GM18519 (cell line): ENCODE measurements around the gene CARHSP1.
"Not testable (repeated sequence)": the region's sequence is repeated elsewhere in the genome, so short reads cannot be mapped to it uniquely, and the experiment has no call there.

Experiments
- ATAC-seq: cut with Tn5 transposase; IDR thresholded peaks from one replicate; pipeline ENCODE4 v1.9.1; 2021; ENCODE audit warnings: mild to moderate bottlenecking, moderate library complexity; ENCODE audit not compliant: unreplicated experiment, low FRiP score

CARHSP1 gene

DNA sequence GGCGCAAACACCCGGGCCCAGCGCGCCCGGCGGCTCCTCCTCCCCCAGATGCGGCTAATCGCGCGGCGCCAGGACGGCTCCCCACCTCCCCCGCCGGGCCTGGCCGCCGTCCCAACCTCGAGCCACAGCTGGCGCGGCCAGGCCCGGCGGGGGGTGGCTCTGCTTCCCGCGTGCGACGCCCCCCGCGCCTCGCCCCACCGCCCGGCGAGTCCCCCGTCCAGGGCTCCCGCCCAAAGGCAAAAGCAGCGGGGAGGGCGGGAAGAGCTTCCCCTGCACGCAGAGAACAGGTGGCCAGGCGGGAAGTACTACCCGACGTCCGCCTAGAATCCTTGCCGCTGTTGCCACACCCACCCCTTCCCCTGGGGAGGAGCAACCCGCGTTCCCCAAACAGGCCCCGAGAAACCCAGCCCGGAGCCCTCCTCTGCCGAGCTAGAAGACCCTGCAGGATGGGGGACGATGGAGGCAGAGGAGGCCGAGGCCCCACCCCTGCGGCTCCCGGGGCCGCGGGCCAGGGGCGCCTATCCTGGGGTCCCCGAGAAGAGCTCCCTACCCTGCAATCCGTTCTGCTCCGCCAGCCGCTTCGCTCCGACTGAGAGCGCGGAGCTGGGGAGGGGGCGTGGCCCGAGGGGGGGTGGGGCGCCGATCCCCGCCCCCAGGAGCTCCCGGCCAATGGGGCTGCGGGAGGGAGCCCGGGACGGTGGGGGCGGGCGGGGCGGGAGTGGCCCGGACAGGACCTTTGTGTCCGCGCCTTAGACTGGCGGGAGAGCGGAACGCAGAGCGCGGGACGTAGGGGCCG is at the start of gene CARHSP1:
Gene CARHSP1, minus strand, starts transcription at position 591 of the 796 bp plus-strand sequence. CDS start 9,678 bp downstream, outside the sequence.
- peak; percentile 38 for ATAC-seq

DNA sequence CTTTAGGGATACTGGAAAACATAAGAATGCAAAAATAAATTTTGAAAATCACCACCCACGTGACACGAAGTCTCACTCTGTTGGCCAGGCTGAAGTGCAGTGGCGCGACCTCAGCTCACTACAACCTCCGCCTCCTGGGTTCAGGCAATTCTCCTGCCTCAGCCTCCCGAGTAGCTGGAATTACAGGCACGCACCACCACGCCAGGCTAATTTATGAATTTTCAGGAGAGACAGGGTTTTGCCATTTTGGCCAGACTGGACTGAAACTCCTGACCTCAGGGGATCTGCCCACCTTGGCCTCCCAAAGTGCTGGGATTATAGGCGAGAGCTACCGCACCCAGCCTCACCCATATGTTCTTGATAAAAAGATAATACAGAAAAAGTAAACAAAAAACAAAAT is 48.5 kb upstream of the CARHSP1 start:
- not testable (repeated sequence) for ATAC-seq

DNA sequence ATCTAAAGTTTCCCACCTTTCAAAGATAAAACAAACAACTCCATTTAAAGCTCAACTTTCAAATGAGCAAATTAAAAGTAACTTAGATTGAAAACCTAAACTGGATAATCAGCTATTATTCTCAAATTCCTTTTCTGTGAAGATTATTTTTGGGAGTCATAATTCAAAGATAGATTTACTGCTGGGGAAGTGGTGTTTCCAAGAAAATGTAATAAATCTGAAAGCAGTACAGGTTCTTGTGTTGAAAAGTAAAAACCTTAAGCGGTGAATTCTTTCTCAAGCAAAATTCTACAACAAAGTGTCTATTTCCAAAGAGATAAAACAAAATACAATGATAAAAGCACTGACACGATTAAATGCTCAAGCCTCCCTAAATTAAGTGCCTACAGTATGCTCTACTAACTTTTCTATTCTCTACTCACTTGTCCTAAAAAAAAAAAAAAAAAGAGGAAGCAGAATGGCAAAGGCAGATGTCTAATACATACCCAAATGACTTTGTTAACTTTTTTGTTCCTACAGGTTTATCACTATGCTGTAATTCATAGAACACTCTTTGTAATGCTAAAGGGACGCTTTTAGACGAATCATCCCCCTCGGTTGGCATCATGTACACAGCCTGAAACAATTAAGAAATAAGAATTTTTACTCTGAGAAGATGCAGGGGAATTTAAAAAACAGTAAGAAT is 47.9 kb upstream of the CARHSP1 start:
- ATAC-seq = no peak

DNA sequence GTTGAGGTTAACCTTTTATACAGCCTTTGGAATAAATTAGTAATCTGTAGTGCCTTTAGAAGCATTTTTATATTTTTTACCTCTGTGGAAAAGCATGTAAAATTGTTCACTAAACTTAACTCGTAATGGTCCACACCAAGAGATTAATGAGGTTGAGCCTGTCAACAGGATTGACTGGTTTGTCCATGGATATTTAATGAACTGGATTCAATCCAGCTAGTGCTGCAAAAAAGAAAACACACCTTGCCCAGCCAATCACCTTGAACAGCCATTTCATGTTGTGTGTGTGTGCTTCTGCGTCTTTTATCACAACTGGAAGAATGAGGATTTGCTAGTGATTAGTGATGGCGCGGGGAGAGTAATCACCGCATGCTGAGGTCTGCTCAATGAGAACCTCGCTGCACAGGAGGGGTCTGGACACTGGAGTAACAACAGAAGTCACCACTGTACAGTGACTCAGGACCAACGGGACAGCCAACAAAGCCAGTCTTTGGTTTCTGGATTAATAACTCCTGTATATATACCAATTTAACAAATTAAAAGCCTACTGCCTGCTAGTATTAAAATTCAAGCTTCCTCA is 47.0 kb upstream of the CARHSP1 start:
- ATAC-seq = no peak

DNA sequence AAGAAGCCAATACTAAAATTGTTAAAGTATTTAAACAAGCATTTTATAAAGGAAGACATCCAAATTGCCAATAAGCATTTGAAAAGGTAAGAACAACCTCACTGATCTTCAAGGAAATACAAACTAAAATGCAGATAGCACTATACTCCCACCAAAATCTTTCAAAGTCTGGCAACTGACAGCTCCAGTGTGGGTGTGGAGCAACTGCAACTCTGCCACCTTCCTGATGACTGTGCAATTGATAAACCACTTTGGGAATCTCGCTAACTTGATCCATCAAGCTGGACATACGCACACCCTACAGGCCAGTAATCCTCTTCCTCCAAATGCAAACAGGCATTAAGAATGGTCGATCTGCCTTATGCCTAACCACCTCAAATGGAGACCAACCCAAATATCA is 45.3 kb upstream of the CARHSP1 start:
- ATAC-seq = no peak

DNA sequence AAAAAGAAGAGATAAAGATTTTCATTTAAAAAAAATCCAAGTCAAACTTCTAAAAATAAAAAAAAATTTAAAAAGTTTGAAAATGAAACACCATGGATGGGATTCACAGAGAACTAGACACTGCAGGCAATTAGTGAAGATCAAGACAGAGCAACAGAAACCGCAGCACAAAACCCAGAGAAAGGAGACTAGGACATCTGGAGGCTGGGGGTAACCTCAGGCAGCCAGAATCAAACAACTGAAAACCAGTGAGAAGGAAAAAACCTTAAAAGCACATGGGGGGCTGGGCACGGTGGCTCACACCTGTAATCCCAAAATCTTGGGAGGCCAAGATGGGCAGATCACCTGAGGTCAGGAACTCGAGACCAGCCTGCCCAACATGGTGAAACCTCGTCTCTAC is 44.0 kb upstream of the CARHSP1 start:
- ATAC-seq = no peak

DNA sequence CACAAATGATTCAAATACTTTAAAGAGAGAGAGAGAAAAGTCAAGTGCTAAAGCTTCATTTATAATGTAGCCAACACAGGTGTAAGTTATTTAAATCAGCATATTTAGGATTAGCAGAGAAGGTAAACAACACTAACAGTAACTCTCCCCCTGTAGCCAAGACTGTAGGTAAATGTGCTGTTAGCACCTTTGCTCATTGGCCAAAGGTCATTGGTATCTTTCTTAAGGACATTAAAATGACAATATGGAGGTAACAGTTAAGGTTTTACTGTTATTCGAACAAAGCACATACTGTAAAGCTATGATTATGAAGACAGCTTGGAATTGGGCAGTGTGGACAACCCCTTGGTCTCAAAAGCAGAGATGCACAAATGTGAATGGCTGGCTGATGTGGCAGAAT is 42.0 kb upstream of the CARHSP1 start:
- ATAC-seq = no peak

DNA sequence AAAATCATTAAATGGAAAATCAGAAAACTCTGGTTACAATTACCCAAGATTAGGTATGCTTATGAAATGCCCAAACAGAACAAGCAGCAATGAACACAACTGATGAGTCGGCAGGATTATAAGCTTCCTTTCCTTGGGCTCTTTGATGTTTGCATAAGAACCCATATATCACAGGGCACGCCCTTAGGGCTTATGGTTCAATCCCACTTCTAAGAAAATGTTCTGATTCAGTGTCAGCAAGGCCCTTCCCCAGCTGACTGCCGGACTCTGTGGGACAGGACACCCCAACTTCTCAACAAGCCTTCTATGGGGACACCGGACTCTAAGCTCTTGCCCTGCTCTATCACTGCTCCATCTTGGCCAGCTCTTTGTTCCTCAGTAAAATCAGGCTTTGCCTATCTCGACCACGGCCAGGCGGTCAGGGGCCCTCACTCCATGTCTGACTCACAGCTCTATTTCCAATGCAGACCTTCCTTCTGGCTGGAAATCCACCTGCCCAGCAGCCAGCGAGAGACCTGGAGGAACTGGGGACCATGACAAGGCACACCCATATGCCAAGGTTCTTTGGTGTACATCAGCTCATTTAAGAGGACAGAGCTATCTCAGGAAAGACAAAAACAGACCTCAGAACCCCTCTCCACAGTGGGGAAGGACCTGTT is 40.1 kb upstream of the CARHSP1 start:
- ATAC-seq = no peak

DNA sequence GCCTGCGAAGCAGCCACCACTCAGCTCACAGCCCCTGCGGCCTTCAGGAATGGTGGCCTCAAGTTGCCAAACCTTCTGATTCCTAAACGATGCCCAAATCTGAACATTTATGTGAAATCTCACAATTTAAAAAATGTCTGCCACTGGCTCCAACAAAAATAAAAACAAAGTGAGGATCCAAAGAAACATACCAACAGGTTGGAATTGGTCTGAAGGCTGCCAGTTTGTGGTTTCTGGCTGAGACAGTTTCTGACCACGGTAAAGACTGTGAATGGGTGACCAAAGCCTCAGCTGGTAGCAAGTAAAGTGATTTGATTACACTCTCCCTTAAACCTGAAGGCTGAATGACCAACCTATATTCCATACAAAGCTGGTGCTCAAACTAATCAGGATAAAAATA is 38.3 kb upstream of the CARHSP1 start:
- no peak for ATAC-seq

DNA sequence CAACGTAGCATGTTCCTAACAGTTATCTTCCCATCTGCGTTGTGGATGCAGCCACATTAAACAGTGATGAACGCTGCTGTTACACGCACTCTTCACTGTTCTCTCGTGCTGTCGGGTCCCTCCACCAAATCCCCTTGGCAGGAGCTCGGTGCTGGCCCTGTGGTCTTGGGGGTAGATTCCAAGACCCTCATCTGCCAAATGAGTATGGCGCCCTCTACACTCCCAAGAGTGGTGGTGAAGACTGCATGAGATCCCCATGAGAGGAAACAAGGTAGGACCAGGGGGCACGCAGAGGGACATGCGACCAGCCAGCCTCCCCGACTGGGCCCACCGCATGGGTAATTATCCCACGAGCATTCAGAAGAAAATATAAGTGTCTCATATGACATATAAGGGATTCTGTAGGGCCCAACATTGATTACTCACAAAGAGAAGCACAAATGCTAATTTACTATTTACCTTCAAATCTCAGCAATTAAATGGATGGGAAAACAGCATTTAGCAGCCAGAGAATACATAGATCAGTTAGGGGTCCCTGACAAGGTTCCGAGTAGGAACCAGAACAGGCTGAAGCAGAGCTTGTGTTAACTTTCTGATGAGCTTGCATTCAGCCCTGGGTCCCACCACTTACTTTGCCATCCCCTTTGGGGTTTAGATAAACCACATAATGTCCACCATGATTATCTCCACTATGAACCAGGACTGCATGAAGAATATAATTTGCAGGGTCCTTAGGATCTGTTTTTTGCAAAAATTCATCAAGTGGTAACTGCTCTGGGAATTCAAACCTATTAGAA is 37.2 kb upstream of the CARHSP1 start:
- ATAC-seq = no peak

DNA sequence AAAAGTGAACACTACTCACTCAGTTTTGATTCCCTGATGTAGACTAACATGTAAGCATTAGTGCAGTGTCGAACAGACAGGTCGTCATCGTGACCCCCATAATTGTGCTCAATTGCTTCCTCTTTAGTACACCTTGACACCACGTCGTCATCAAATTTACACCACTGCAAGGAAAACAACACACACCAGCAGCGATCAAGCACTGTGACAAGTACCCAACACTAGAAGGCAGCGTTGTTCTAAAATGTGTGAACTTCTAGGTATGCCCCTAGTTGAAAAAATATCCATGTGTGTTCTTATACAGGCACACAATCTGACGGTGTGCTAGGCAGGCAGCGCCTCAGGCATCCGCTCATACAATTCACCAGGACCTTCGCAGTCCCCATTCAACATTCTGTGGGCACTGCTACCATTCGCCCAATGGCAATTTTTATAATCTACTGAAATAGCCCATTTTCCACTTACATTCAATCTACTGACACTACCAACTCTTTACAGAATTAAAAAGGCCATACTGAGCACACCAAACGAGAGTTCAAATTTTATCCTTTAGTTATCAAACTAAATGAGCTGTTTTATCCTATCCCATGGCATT is 36.5 kb upstream of the CARHSP1 start:
- ATAC-seq = no peak

DNA sequence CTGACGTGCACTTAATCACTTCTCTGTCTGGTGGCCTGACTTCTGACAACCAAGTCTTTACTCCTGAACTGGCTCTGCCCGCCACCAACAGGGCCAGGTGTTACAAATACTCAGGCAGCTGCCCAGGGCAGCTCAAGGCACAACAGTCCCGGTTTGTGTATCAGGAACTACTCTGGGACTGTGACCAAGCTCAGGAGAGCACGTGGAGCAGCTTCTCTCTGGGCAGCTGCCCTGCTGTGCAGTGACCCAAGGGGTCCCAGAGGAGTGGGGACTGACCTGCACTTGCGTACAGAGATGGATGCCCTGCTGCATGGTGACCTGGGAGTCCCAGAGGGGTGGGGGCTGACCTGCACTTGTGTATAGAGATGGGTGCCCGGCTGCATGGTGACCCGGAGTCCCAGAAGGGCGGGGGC is 35.2 kb upstream of the CARHSP1 start:
- no peak for ATAC-seq

DNA sequence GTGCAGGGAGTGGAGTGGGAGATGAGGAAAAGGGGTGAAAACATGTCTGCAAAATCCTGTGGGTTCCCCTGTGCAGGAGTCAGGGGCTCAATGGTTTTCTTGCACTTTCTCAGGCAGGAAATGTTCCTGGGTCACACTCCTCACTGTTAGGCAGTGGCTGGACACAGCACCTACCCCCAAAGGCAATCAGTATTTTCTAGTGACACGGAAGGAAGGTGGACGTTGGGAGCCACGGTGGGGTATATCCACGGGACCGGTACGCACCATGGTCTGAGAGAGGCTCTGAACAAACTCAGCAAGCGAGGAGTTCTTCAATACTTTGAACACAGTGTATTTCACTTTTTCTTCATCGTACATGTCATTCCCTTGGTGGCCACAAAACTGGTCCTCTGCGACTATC is 34.2 kb upstream of the CARHSP1 start:
- no peak for ATAC-seq

DNA sequence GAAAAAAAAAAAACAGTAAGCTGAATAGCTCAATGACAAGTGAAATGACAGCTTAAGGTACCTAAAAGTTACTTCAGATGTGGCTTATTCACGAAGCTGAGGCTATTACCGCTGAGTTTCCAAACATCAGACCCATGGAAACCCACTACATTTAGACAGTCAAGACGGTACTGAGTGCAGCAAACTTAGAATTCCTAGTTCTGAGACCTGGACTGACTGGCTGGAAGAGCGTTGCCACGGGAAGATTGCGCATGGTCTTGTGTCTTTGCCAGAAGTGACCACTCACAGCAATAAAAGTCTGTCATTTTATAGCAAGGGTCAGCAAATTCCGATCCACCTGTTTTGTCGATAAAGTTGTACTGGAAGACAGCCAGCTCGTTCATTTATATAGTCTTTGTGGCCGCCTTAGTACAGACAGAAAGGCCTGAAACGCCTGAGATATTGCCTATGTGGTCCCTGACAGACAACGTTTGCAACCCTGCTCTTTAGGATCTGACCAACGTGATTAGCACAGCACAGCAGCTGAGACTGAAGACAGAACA is 32.6 kb upstream of the CARHSP1 start:
- no peak for ATAC-seq

DNA sequence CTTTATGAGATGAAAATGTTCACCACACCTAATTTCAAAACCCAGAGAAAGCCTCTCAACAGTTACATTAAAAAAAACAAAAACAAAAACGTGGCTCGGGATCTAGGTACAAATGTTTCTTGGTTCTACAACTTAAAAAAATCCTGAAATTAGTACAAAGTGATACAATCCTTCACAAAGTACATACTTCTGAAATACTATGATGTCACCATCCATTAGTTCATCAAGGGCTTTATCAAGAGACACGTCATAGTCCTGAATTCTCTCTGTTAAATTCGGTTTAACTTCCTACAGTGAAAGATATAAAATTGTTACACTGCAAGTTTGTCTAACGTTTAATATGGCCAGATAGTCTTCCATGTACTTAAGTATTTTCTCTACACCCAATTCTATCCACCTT is 31.5 kb upstream of the CARHSP1 start:
- no peak for ATAC-seq

DNA sequence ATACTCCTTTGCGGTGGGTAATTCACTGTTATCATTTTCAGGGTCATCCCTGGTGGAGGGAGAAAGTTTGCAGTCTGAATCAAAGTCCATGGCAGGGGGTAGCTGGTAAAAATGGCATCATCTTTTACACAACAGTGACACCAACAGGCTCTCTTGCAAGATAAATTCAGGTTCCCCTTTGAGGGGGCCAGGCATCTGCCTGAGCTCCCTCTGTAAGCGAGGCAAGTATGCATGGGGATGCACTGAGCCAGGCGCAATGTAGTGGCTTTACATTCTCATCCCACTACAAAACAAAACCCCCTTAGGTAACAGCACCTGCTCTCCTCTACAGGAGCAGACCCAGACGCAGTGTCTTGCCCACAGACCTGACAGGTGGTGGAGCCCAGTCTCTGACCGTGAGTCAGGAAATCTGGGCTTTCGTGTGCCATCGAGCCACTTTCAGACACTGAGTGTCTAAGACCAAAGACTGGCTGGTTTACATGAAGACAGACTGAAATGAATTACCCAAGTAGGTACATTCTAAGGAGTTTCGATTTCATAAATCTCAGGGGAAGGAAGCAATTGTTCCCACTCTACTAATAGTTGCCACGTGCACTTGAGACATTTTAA is 31.0 kb upstream of the CARHSP1 start:
- ATAC-seq = no peak

DNA sequence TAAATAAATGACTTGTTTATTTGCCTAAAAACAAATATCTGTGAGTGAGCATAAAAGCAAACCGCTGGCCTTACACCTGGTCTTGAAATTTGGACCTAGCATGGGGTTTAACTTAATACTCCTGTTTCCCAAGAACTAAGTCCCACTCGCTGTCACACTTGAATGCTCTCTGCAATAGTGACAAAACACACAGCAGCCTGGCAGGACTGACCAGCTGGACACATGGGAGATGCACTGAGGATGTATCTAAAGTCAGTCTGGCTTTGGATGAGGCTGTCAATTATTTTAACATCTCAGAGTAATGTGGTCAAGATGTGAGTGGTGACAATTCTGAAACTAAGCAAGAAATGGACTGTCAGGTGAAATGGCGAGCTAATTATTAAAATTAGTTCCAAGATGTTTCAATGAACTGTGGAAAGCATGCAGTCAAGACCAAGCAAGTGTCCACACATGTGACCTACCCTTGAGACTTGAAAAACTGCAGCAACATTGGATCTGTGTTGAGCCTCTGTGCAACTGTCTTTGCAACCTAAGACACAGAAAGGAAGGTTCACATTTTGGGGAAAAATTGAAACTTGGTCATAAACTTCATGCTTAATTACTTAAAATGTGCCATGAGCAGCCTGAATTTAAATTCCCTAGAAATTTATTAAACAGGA is 30.0 kb upstream of the CARHSP1 start:
- no peak for ATAC-seq

DNA sequence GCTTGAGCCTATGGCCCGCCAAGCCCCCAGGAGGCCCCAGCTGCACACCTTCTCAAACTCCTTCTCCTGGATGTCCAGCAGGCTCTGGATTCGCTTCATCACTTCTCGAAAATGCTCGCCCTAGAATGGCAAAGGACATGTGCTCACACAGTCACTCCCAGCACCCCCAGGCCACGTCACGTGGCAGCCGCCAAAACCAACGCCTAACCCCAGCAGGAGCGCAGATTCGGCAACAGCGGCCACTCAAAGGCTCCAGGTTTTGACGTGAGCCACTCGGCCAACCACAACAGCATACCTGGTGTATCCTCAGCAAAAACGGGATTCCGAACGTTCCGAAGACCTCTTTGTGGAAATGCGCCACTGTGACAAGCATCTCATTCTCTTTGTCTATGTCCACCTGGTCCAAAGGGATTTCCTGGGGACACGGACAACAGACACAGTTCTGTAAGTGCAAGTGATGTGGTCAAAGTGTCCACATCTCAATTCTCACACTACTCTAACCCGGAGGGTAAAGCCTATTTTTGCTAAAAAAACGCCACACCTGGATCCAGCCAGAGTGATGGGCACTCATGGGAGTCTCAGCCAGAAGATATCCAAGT is 26.0 kb upstream of the CARHSP1 start:
- no peak for ATAC-seq
